IPS-NIHi11 (cell line): Measurements from ENCODE around the gene TMEM35B.
"Not testable (repeated sequence)": the region's sequence is repeated elsewhere in the genome, so short reads cannot be mapped to it uniquely, and the experiment has no call there.

Experiments used
- DNase-seq: peaks from one replicate; pipeline ENCODE4 v3.0.0; 2012; ENCODE audit warnings: mixed read lengths, low spot score

The TMEM35B gene

GRCh38 chr1:34976384-34977209, 8.6 kb downstream of the TMEM35B start:
- DNase-seq, result no peak

DNA sequence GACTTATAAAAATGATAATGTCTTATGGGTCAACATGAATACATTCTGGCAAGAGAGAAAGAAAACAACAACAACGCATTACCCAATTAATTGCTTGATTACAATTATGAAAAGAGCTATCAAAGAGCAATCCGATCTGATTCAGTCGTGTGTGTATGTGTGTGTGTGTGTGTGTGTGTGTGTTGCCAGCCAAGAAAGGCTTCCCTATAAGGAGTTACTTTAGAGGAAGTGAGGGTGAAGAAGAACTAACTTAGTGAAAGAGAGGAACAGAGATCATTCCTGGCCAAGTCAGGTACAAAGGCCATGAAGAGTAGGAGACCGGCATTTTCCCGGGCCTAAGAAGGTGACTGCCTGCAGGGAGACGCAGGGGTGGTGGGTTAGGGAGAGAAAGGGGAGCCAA, 9.4 kb downstream of the TMEM35B start:
- DNase-seq, result no peak

GRCh38 chr1:34975338-34975737, 9.8 kb downstream of the TMEM35B start:
- no peak for DNase-seq

DNA sequence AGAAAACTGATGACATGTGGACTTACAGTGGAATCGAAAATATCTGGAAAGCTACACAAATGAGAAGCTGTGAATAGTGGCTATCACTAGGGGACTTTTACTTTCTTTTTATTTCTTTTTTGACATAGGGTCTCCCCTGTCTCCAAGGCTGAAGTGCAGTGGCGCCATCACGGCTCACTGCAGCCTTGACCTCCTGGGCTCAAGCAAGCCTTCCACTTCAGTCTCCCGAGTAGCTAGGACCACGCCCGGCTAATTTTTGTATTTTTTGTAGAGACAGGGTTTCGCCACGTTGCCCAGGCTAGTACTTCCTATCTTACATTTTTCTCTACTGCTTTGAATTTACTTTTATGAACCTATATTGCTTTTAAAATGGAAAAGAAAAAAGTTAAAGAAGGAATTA, 10.5 kb downstream of the TMEM35B start:
- DNase-seq, result no peak

GRCh38 chr1:34973326-34973725, 11.8 kb downstream of the TMEM35B start:
- no peak for DNase-seq

DNA sequence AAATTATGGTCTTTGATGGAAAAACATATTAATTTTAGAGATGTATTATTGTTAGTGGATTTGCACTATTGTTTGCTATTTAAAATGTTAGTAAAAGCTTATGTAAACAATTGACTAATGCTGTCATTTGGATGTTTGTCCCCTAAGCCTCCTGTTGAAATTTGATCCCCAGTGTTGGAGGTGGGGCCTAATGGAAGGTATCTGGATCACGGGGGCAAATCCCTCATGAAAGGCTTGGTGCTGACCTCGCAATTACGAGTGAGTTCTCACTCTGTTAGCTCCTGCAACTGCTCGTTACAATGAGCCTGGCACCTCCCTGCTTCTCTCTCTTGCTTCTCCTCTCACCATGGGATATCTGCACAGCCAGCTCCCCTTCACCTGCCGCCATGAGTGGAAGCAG, 14.3 kb downstream of the TMEM35B start:
- peak; percentile 34 for DNase-seq

DNA sequence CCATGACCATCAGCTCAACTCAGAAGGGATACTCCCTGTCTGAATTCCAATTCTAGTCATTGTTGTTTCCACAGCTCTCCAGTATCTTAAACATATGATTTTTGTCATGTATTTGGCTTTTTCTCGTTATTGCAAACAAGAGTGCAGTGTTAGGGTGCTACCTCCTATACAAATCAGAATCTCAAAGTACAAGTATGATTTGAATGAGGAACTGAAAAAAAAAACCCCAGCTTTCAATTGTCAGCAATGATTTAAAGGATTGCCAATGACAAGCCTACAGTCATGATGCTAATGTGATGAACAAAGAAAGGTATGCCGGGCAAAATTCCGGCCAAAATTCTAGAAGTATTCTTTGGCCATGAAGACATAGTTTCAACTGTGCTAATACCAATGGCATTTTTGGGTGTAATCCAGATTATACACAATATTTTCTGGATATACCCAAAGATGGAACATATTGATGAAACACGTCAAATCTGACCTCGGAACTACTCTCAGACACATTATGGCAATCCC, 14.9 kb downstream of the TMEM35B start:
- no peak for DNase-seq

DNA sequence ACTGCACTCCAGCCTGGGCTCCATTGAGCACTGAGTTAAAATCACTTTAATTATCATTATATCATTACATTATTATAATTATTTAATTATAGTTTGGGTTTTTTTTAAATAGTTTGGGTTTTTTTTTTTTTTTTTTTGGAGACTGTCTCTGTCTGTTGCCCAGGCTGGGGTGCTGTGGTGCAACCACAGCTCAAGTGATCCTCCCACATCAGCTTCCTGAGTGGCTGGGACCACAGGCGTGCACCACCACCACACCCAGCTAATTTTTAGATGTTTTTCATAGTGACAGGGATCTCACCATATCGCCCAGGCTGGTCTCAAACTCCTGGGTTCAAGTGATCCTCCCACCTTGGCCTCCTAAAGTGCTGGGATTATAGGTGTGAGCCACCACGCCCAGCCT, 16.9 kb downstream of the TMEM35B start:
- DNase-seq, result not testable (repeated sequence)

GRCh38 chr1:34967672-34968071, 17.5 kb downstream of the TMEM35B start:
- not testable (repeated sequence) for DNase-seq

DNA sequence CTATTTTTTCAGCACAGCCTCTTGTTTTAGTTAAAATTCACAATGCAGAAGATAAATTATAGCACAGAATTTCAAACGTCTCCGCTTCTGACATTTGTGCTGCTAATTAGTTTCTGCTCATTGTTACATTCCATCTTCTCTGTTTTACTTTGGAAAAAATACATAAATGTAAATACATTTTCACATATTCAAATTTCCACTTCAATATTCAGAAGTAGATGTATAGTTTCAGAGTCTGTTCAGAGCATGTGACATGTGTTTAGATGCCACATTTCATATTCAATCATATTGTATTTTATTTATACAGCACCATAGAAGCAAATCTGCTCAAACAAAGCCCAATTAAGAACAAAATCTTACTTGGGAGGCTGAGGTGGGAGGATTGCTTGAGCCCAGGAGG, 19.6 kb downstream of the TMEM35B start:
- no peak for DNase-seq

DNA sequence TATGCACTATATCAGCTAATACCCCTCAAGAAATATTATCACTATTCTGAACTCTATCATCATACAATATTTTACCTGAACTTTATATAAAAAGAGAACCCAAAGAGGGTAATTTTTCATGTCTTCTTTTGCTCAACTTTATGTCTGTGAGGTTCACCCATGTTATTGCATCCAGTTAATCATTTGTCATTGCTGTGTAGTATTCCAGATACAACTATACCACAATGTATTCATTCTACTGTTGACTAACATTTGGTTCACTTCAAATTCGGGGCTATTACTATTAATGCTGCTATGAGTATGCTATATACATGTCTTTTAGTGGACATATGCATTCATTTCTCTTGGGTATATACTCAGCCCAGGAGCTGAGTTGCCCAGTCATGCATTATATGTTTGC, 34.7 kb downstream of the TMEM35B start:
- DNase-seq, result no peak

- not testable (repeated sequence) for DNase-seq
These were observed 36.4 kb downstream of the TMEM35B start for GRCh38 chr1:34948739-34949138.

GRCh38 chr1:34947641-34948314, 37.4 kb downstream of the TMEM35B start:
- not testable (repeated sequence) for DNase-seq

DNA sequence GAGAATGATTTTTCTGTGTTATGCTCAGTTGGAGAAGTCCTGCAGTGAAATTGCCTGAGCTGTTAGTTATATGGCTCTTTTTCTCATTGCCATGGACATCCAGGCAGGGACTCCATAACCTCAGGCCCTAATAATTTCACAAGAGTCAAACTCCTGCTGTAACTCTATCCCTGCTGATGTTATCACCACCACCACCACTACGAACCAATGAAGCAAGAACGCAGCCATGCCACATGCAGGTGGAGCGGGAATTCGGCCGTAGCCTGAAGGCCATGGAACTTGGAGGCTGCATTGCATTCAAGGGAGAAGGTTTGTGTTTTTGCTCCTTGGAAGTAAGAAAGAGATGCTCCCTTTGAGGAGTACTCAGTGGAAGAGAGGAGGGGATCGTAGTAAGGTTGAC, 38.9 kb downstream of the TMEM35B start:
- DNase-seq, result no peak

DNA sequence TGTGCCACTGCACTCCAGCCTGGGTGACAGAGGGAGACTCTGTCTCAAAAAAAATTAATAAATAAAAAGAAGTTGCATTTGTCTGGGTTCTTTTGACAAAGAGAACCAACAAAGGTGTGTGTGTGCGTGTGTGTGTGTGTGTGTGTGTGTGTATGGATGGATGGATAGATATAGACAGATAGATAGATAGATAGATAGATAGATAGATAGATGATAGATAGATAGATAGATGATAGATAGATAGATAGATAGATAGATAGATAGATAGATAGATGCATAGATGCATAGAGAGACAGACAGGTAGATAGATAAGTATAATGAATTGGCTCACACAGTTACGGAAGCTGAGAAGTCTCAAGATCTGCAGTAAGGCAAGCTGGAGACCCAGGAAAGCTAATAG, 43.3 kb downstream of the TMEM35B start:
- DNase-seq, result not testable (repeated sequence)
